Activated CD8-positive, alpha-beta memory T cell treated with anti-CD3 and anti-CD28 coated beads, Interleukin-2, amount 50 U/mL, for 24 hours (primary cell): ENCODE results near the gene UBE3B.

Source experiments
- DNase-seq: peaks from one replicate; pipeline ENCODE4 v3.0.0-alpha.2; 2020; ENCODE audit errors: extremely low read depth

The UBE3B gene

GRCh38 chr12:109573914-109574244, 96.4 kb downstream of the UBE3B start:
- DNase-seq, result no peak

GRCh38 chr12:109575683-109576082, 98.2 kb downstream of the UBE3B start:
- no peak for DNase-seq

- DNase-seq, result no peak
Observed at GRCh38 chr12:109577311-109577710, 99.9 kb downstream of the UBE3B start.

- no peak for DNase-seq
Observed at GRCh38 chr12:109578330-109578927, 101.0 kb downstream of the UBE3B start.

- no peak for DNase-seq
Observed at GRCh38 chr12:109579639-109580038, 102.2 kb downstream of the UBE3B start.

GRCh38 chr12:109580272-109580671, 102.8 kb downstream of the UBE3B start:
- no peak for DNase-seq

- DNase-seq, result no peak
Observed at GRCh38 chr12:109580684-109581333, 103.4 kb downstream of the UBE3B start.

GRCh38 chr12:109581334-109581691, 103.9 kb downstream of the UBE3B start:
- DNase-seq, result no peak

- no peak for DNase-seq
Observed at GRCh38 chr12:109581856-109582255, 104.4 kb downstream of the UBE3B start.

- DNase-seq, result no peak
Observed at GRCh38 chr12:109582636-109583035, 105.2 kb downstream of the UBE3B start.

GRCh38 chr12:109583733-109584132, 106.3 kb downstream of the UBE3B start:
- no peak for DNase-seq
